ENCODE data around the gene EIF3B. TPM values are rescaled to one million over a fixed set of nuclear protein-coding genes. Genes with fewer than 3 reads are reported as not detected.
"Not testable (repeated sequence)": the region's sequence is repeated elsewhere in the genome, so short reads cannot be mapped to it uniquely, and the experiment has no call there.

EIF3B gene
- total RNA-seq, 1 donor from 2014 or later: 89.5 TPM

GRCh38 chr7:2388637-2388954, 34.0 kb downstream of the EIF3B start:
- no peak for TF ChIP-seq CTCF (IDR thresholded peaks at IDR 0.05)
- ATAC-seq (no peak), DNase-seq (no peak)
- Histone ChIP-seq H3K27me3 (ENCODE audit: low read depth) (no peaks in the 10 kb centered on the region), H3K4me1 (peaks cover 11% of the 10 kb centered on the region), H3K9me3 (no peaks in the 10 kb centered on the region), H3K36me3 (no peaks in the 10 kb centered on the region), H3K4me3 (no peak overlapping the region), H3K27ac (peak overlapping the region; percentile 11)
- intact Hi-C loops (cut with DNase I): no loop called here

GRCh38 chr7:2390020-2390816, 35.6 kb downstream of the EIF3B start:
- H3K27ac ChIP-seq; intact Hi-C loops (cut with DNase I); H3K27me3 ChIP-seq (ENCODE audit: low read depth); H3K9me3 ChIP-seq; H3K4me3 ChIP-seq; H3K36me3 ChIP-seq: not testable (repeated sequence)
- peak; percentile 74 to 76 for ATAC-seq
- DNase-seq: peak; percentile 75
- H3K4me1 ChIP-seq: peaks cover 11% of the 10 kb centered on the region

GRCh38 chr7:2393706-2394105, 39.1 kb downstream of the EIF3B start:
- Histone ChIP-seq H3K36me3 (no peaks in the 10 kb centered on the region), H3K9me3 (no peaks in the 10 kb centered on the region), H3K27ac (no peak overlapping the region), H3K4me3 (no peak overlapping the region), H3K4me1 (peaks cover 7% of the 10 kb centered on the region), H3K27me3 (ENCODE audit: low read depth) (no peaks in the 10 kb centered on the region)
- TF ChIP-seq CTCF (IDR thresholded peaks at IDR 0.05): no peak
- no peak for DNase-seq
- intact Hi-C loops (cut with DNase I): no loop called here
- no peak for ATAC-seq

GRCh38 chr7:2394566-2395082, 40.0 kb downstream of the EIF3B start:
- Histone ChIP-seq H3K4me1 (peaks cover 12% of the 10 kb centered on the region), H3K4me3 (no peak overlapping the region), H3K27me3 (ENCODE audit: low read depth) (no peaks in the 10 kb centered on the region), H3K9me3 (no peaks in the 10 kb centered on the region), H3K36me3 (no peaks in the 10 kb centered on the region), H3K27ac (no peak overlapping the region)
- no peak for TF ChIP-seq CTCF (IDR thresholded peaks at IDR 0.05)
- DNase-seq (no peak), ATAC-seq (no peak)
- intact Hi-C loops (cut with DNase I): no loop called here

- ATAC-seq (no peak), DNase-seq (no peak)
- no peak for TF ChIP-seq CTCF (IDR thresholded peaks at IDR 0.05)
- no peak overlapping the region for H3K27ac ChIP-seq
- no peaks in the 10 kb centered on the region for H3K36me3 ChIP-seq
- peaks cover 29% of the 10 kb centered on the region for H3K4me1 ChIP-seq
- H3K4me3 ChIP-seq: no peak overlapping the region
- no peaks in the 10 kb centered on the region for H3K27me3 ChIP-seq (ENCODE audit: low read depth)
- H3K9me3 ChIP-seq: no peaks in the 10 kb centered on the region
- intact Hi-C loops (cut with DNase I): no loop called here
These were observed 43.9 kb downstream of the EIF3B start for GRCh38 chr7:2398506-2398905.

- ATAC-seq (peak in 1 of 2 donors; percentile 11), DNase-seq (peak; percentile 79)
- TF ChIP-seq CTCF (IDR thresholded peaks at IDR 0.05): no peak
- H3K4me3 ChIP-seq: peak overlapping the region; percentile 17
- H3K27ac ChIP-seq: peak overlapping the region; percentile 77
- H3K27me3 ChIP-seq (ENCODE audit: low read depth): no peaks in the 10 kb centered on the region
- intact Hi-C loops (cut with DNase I): no loop called here
- no peaks in the 10 kb centered on the region for H3K9me3 ChIP-seq
- no peaks in the 10 kb centered on the region for H3K36me3 ChIP-seq
- H3K4me1 ChIP-seq: peaks cover 37% of the 10 kb centered on the region
These were observed 45.4 kb downstream of the EIF3B start for GRCh38 chr7:2399848-2400587.
